ENCODE results near the gene SCAF11.

- TF ChIP-seq, protein P1, sequence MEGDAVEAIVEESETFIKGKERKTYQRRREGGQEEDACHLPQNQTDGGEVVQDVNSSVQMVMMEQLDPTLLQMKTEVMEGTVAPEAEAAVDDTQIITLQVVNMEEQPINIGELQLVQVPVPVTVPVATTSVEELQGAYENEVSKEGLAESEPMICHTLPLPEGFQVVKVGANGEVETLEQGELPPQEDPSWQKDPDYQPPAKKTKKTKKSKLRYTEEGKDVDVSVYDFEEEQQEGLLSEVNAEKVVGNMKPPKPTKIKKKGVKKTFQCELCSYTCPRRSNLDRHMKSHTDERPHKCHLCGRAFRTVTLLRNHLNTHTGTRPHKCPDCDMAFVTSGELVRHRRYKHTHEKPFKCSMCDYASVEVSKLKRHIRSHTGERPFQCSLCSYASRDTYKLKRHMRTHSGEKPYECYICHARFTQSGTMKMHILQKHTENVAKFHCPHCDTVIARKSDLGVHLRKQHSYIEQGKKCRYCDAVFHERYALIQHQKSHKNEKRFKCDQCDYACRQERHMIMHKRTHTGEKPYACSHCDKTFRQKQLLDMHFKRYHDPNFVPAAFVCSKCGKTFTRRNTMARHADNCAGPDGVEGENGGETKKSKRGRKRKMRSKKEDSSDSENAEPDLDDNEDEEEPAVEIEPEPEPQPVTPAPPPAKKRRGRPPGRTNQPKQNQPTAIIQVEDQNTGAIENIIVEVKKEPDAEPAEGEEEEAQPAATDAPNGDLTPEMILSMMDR (optimal IDR thresholded peaks at IDR 0.05 in 1 of 3, IDR thresholded peaks at IDR 0.05 in 1 of 3, conservative IDR thresholded peaks at IDR 0.05 in 1 of 3; ENCODE audit: extremely low read depth in 1 of 3, insufficient read depth in 2 of 3, low read length in 3 of 3), result no peak
- no peak for TF ChIP-seq EZH2 (IDR thresholded peaks at IDR 0.05; ENCODE audit: low read length)
Measured at GRCh38 chr12:45878630-45879255, 111.6 kb downstream of the SCAF11 start.

All from keratinocyte (primary cell).